ENCODE data around the gene TFPI2. TPM values are rescaled to one million over a fixed set of nuclear protein-coding genes. Genes with fewer than 3 reads are reported as not detected.

The TFPI2 gene
- total and polyA plus RNA-seq, 4 experiments from 2014 or later = not detected

Other genes with a start within 250 kb of the TFPI2 start
- not detected for gene GNGT1, start 15.8 kb upstream of the TFPI2 start, total RNA-seq
- gene GNGT1, start 15.8 kb upstream of the TFPI2 start, polyA plus RNA-seq = not detected
- gene GNG11, start 31.0 kb upstream of the TFPI2 start, total RNA-seq = not detected
- gene GNG11, start 31.0 kb upstream of the TFPI2 start, polyA plus RNA-seq = not detected
- gene BET1, start 113.6 kb upstream of the TFPI2 start, total RNA-seq = 10 to 100 TPM; 40.8 to 45.7 TPM
- 10 to 100 TPM; 14.6 to 22.7 TPM for gene BET1, start 113.6 kb upstream of the TFPI2 start, polyA plus RNA-seq